WTC11 (cell line): ENCODE results near the gene PRMT9. TPM values are rescaled to one million over a fixed set of nuclear protein-coding genes. Genes with fewer than 3 reads are reported as not detected.

Experiments
- ATAC-seq: fragments of 200-7000 bp; cut with Tn5 transposase; 2 replicates; pipeline ENCODE4 v1.10.0; 2021; ENCODE audit warnings: mild to moderate bottlenecking, moderate library complexity
- CTCF ChIA-PET: fragments of 300-600 bp; sonication (Branson Sonifier 250); formaldehyde crosslinking; loops from one replicate; lab custom pipeline; 2021; ENCODE audit warnings: antibody characterized with exemption; lab: Charles Lee
- POLR2A ChIA-PET: fragments of 350-600 bp; sonication (Branson Sonifier 250); formaldehyde crosslinking; loops from one replicate; lab custom pipeline; 2021; ENCODE audit warnings: antibody characterized with exemption; lab: Charles Lee
- DNase-seq: peaks from one replicate; pipeline ENCODE4 v3.0.0; 2021; ENCODE audit warnings: low spot score
- H3K27ac Mint-ChIP-seq: 2 replicates; pipeline ENCODE4 v1.8.0; 2021; ENCODE audit warnings: mixed read lengths
- H3K27me3 Mint-ChIP-seq: 2 replicates; pipeline ENCODE4 v1.8.0; 2021; ENCODE audit warnings: low read depth, mild to moderate bottlenecking, moderate library complexity, mixed read lengths
- H3K36me3 Mint-ChIP-seq: 2 replicates; pipeline ENCODE4 v1.8.0; 2021; ENCODE audit warnings: mixed read lengths
- H3K4me1 Mint-ChIP-seq: 2 replicates; pipeline ENCODE4 v1.8.0; 2022; ENCODE audit warnings: mixed read lengths
- H3K4me3 Mint-ChIP-seq: 2 replicates; pipeline ENCODE4 v1.8.0; 2021; ENCODE audit warnings: mild to moderate bottlenecking, moderate library complexity, mixed read lengths
- H3K9me3 Mint-ChIP-seq: 2 replicates; pipeline ENCODE4 v1.8.0; 2021; ENCODE audit warnings: mixed read lengths
- CBFB ChIP-seq: sonication (generic); formaldehyde crosslinking; IDR thresholded peaks from 2 replicates; pipeline ENCODE4 v1.8.1; 2022; ENCODE audit warnings: mild to moderate bottlenecking, low read depth, missing genetic modification reagents
- CDX4 ChIP-seq: fragments of 250-450 bp; sonication (Bioruptor Pico); IDR thresholded peaks from 2 replicates; pipeline ENCODE4 v1.9.0; 2021; ENCODE audit warnings: moderate library complexity, mild to moderate bottlenecking, inconsistent platforms, borderline replicate concordance
- CREM ChIP-seq: sonication (generic); formaldehyde crosslinking; IDR thresholded peaks from 2 replicates; pipeline ENCODE4 v1.8.1; 2022; ENCODE audit warnings: mild to moderate bottlenecking, missing genetic modification reagents, moderate library complexity
- FOXJ3 ChIP-seq: sonication (generic); formaldehyde crosslinking; IDR thresholded peaks from 2 replicates; pipeline ENCODE4 v1.9.0; 2021; ENCODE audit warnings: missing genetic modification reagents, mild to moderate bottlenecking, borderline replicate concordance
- FOXP4 ChIP-seq: sonication (generic); formaldehyde crosslinking; IDR thresholded peaks from 2 replicates; pipeline ENCODE4 v1.8.0; 2022; ENCODE audit warnings: mild to moderate bottlenecking, missing genetic modification reagents
- GTF2I ChIP-seq: fragments of 250-450 bp; sonication (Bioruptor Pico); conservative IDR thresholded peaks from 2 replicates; pipeline ENCODE4 v1.4.0; 2021; ENCODE audit warnings: mild to moderate bottlenecking
- HMGXB4 ChIP-seq: sonication (generic); formaldehyde crosslinking; IDR thresholded peaks from 2 replicates; pipeline ENCODE4 v1.8.1; 2023; ENCODE audit warnings: mild to moderate bottlenecking, moderate library complexity, missing genetic modification reagents
- JUN ChIP-seq: sonication (generic); formaldehyde crosslinking; IDR thresholded peaks from 2 replicates; pipeline ENCODE4 v1.8.0; 2023; ENCODE audit warnings: mild to moderate bottlenecking, missing genetic modification reagents
- MLX ChIP-seq: sonication (generic); formaldehyde crosslinking; IDR thresholded peaks from 2 replicates; pipeline ENCODE4 v1.8.1; 2023; ENCODE audit warnings: mild to moderate bottlenecking, missing genetic modification reagents, moderate library complexity
- NR3C1 ChIP-seq: sonication (generic); formaldehyde crosslinking; conservative IDR thresholded peaks from 2 replicates; pipeline ENCODE4 v1.8.1; 2023; ENCODE audit warnings: low read depth, mild to moderate bottlenecking, missing genetic modification reagents
- SMAD3 ChIP-seq: sonication (generic); formaldehyde crosslinking; IDR thresholded peaks from 2 replicates; pipeline ENCODE4 v1.8.0; 2022; ENCODE audit warnings: missing genetic modification reagents, mild to moderate bottlenecking, borderline replicate concordance
- SOX15 ChIP-seq: fragments of 250-450 bp; sonication (Bioruptor Pico); IDR thresholded peaks from 2 replicates; pipeline ENCODE4 v1.9.0; 2021; ENCODE audit warnings: mild to moderate bottlenecking
- TCF7 ChIP-seq: sonication (generic); formaldehyde crosslinking; IDR thresholded peaks from 2 replicates; pipeline ENCODE4 v1.8.0; 2022; ENCODE audit warnings: mild to moderate bottlenecking, low read depth, missing genetic modification reagents, moderate library complexity
- TEAD1 ChIP-seq: sonication (generic); formaldehyde crosslinking; IDR thresholded peaks from 2 replicates; pipeline ENCODE4 v1.8.0; 2022; ENCODE audit warnings: mild to moderate bottlenecking, missing genetic modification reagents
- ZBTB43 ChIP-seq: sonication (generic); formaldehyde crosslinking; IDR thresholded peaks from 2 replicates; pipeline ENCODE4 v1.8.1; 2023; ENCODE audit warnings: mild to moderate bottlenecking, missing genetic modification reagents
- ZMAT4 ChIP-seq: fragments of 250-450 bp; sonication (Bioruptor Pico); IDR thresholded peaks from 2 replicates; pipeline ENCODE4 v1.9.0; 2021; ENCODE audit warnings: mild to moderate bottlenecking
- ZNF121 ChIP-seq: sonication (generic); formaldehyde crosslinking; IDR thresholded peaks from 2 replicates; pipeline ENCODE4 v1.8.0; 2023; ENCODE audit warnings: missing genetic modification reagents
- ZNF232 ChIP-seq: sonication (generic); formaldehyde crosslinking; IDR thresholded peaks from 2 replicates; pipeline ENCODE4 v1.8.0; 2022; ENCODE audit warnings: mild to moderate bottlenecking, missing genetic modification reagents
- ZNF396 ChIP-seq: fragments of 250-450 bp; sonication (Bioruptor Pico); IDR thresholded peaks from 2 replicates; pipeline ENCODE4 v1.8.0; 2021; ENCODE audit warnings: mild to moderate bottlenecking, moderate library complexity, borderline replicate concordance
- ZNF416 ChIP-seq: fragments of 250-450 bp; sonication (Bioruptor Pico); IDR thresholded peaks from 2 replicates; pipeline ENCODE4 v1.9.0; 2021; ENCODE audit warnings: mild to moderate bottlenecking, inconsistent platforms
- ZNF425 ChIP-seq: fragments of 250-450 bp; sonication (Bioruptor Pico); conservative IDR thresholded peaks from 2 replicates; pipeline ENCODE4 v1.9.0; 2021; ENCODE audit warnings: mild to moderate bottlenecking
- ZNF671 ChIP-seq: fragments of 250-450 bp; sonication (Bioruptor Pico); IDR thresholded peaks from 2 replicates; pipeline ENCODE4 v1.8.0; 2021; ENCODE audit warnings: mild to moderate bottlenecking
- total RNA-seq: library from RNA; stranded (reverse); gene quantifications from 3 replicates; pipeline ENCODE4 v1.2.3, GENCODE V29; 2021

The PRMT9 gene
- total RNA-seq, 1 experiment from 2014 or later: 11.4 TPM

- TF ChIP-seq ZNF121: no peak
- no peak for TF ChIP-seq FOXP4 (CRISPR knock-in tag)
- TF ChIP-seq ZNF425: no peak
- no peak for TF ChIP-seq ZBTB43
- TF ChIP-seq CDX4 (CRISPR knock-in tag): no peak
- no peak for TF ChIP-seq GTF2I (CRISPR knock-in tag)
- TF ChIP-seq MLX: no peak
- no peak for TF ChIP-seq SOX15 (CRISPR knock-in tag)
- TF ChIP-seq, all 79 proteins: peak for 0
Observed at GRCh38 chr4:147704846-147705245, 20.9 kb upstream of the PRMT9 start (continued).

GRCh38 chr4:147696866-147697265 lies 12.9 kb upstream of the PRMT9 start:
- peaks cover 8% of the 10 kb centered on the region for H3K4me1 Mint-ChIP-seq
- CTCF ChIA-PET: interaction anchor here (0.6 to 2.0 kb wide), 3 partner anchors 18 to 1220 kb away, joined by 3 to 7 read pairs (median 3); no protein-coding TSS in a partner anchor

GRCh38 chr4:147693218-147693617 lies 9.3 kb upstream of the PRMT9 start:
- no peak overlapping the region for H3K4me3 Mint-ChIP-seq
- no peak overlapping the region for H3K27ac Mint-ChIP-seq
- no peak for TF ChIP-seq ZNF671 (CRISPR knock-in tag)
- no peak for TF ChIP-seq ZNF416 (CRISPR knock-in tag)
- no peak for TF ChIP-seq TCF7 (CRISPR knock-in tag)
- no peak for TF ChIP-seq JUN
- TF ChIP-seq SMAD3 (CRISPR knock-in tag): no peak
- TF ChIP-seq HMGXB4 (CRISPR knock-in tag): no peak
- TF ChIP-seq MLX: no peak
- no peak for TF ChIP-seq ZNF396 (CRISPR knock-in tag)
- CTCF ChIA-PET: interaction anchor here (1.7 kb wide), 1 partner anchor 174 kb away, joined by 12 read pairs; no protein-coding TSS in a partner anchor
- H3K27me3 Mint-ChIP-seq: no peaks in the 10 kb centered on the region; the same call in 1 of the 2 replicates
- H3K36me3 Mint-ChIP-seq: no peaks in the 10 kb centered on the region
- DNase-seq (no peak), ATAC-seq (no peak)
- peaks cover 8% of the 10 kb centered on the region for H3K4me1 Mint-ChIP-seq
- POLR2A ChIA-PET: no interaction called here
- no peaks in the 10 kb centered on the region for H3K9me3 Mint-ChIP-seq

More at GRCh38 chr4:147696866-147697265, 12.9 kb upstream of the PRMT9 start:
- Mint-ChIP-seq H3K27ac (no peak overlapping the region), H3K27me3 (no peaks in the 10 kb centered on the region; the same call in 1 of the 2 replicates), H3K36me3 (no peaks in the 10 kb centered on the region), H3K9me3 (0 out of 2 replicates have a peak, but pooled peaks cover 9% of the 10 kb centered on the region), H3K4me3 (no peak overlapping the region)
- ATAC-seq (no peak), DNase-seq (no peak)
- POLR2A ChIA-PET: no interaction called here
- TF ChIP-seq ZNF232 (no peak), CBFB (CRISPR knock-in tag) (no peak), FOXJ3 (CRISPR knock-in tag) (no peak), TEAD1 (no peak), ZMAT4 (CRISPR knock-in tag) (no peak), NR3C1 (CRISPR knock-in tag) (no peak), ZNF416 (CRISPR knock-in tag) (no peak), CREM (CRISPR knock-in tag) (no peak)
